Measurements from ENCODE around the gene CTNNA2.
"Not testable (repeated sequence)": the region's sequence is repeated elsewhere in the genome, so short reads cannot be mapped to it uniquely, and the experiment has no call there.

CTNNA2 gene

DNA sequence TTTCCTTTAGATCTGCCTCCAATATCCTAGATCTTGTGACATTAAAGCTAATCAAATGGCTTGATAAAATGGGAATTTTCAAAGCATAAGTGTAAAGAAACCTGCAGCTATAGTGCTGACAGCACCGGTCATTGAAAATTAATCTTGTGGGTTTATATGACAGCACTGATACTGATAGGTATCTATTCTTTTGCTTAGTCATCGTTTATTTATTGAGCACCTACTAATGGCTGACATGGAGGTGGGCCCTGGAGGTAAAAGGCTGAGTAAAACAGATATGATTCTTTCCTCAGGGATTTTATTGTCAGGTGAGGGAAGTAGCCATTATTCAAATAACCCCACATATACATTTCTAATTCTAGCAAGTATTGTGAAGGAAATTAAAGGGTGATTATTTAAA lies 509.2 kb downstream of the CTNNA2 start:
- DNase-seq (ENCODE audit: low read depth) = no peak
- no peak overlapping the region for H3K4me3 ChIP-seq (ENCODE audit: control insufficient read depth, low read depth, low read length)
- TF ChIP-seq, protein P1, sequence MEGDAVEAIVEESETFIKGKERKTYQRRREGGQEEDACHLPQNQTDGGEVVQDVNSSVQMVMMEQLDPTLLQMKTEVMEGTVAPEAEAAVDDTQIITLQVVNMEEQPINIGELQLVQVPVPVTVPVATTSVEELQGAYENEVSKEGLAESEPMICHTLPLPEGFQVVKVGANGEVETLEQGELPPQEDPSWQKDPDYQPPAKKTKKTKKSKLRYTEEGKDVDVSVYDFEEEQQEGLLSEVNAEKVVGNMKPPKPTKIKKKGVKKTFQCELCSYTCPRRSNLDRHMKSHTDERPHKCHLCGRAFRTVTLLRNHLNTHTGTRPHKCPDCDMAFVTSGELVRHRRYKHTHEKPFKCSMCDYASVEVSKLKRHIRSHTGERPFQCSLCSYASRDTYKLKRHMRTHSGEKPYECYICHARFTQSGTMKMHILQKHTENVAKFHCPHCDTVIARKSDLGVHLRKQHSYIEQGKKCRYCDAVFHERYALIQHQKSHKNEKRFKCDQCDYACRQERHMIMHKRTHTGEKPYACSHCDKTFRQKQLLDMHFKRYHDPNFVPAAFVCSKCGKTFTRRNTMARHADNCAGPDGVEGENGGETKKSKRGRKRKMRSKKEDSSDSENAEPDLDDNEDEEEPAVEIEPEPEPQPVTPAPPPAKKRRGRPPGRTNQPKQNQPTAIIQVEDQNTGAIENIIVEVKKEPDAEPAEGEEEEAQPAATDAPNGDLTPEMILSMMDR (IDR thresholded peaks at IDR 0.05; ENCODE audit: control insufficient read depth, insufficient read depth, low read depth, low read length, missing control alignments) = no peak

DNA sequence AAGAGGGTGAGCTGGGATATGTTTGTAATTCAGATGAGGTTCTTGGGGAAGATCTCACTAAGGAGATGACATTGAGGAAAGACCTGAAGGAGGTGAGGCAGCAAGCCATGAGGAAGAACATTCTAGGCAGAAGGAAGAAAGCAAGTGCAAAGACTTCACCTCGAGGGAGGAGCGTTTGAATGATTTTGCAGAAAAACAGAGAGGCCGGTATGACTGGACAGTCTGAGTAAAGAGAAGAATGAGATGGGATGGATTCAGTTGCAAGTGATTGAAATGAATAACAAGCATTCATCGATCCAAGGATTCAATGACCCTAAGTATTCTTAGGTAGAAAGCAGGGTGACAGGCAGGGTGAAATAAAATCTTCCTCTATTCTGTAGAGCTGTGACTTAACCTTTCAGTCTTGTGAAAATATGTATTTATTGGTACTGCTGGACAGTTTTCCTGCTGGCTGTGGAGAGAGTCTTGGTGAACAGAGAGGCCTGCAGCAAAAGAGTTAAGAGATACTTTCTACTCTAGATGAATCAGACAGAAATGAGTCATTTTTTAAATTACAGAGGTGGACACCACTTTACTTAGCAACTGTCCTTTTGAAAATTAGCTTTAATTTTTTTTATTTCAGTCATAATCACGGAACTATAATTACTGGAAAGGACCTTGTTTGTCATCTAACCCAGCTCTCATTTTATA lies 513.3 kb downstream of the CTNNA2 start:
- TF ChIP-seq, protein P1 (IDR thresholded peaks at IDR 0.05; ENCODE audit: control insufficient read depth, insufficient read depth, low read depth, low read length, missing control alignments) = no peak
- no peak overlapping the region for H3K4me3 ChIP-seq (ENCODE audit: control insufficient read depth, low read depth, low read length)
- DNase-seq (ENCODE audit: low read depth) = no peak

DNA sequence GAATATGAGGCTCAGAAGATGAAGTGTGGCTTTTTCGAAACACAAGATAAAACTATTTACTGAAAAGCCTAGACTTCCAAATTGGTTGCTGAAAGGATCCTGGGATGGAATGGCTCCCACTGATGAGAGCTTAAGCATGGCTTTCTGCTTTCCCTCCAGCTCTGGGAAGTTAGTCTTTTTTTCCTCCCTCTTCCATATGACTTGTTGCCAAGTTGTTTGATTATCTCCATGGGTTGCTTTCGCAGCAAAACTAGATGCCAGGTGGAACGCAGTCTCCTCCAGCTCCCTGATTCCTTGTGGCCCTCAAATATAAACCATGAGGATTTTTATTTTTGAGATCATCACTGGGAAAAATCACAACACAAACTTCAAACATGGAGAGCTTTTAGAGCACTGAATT lies 515.2 kb downstream of the CTNNA2 start:
- no peak overlapping the region for H3K4me3 ChIP-seq (ENCODE audit: control insufficient read depth, low read depth, low read length)
- TF ChIP-seq, protein P1 (IDR thresholded peaks at IDR 0.05; ENCODE audit: control insufficient read depth, insufficient read depth, low read depth, low read length, missing control alignments) = no peak
- no peak for DNase-seq (ENCODE audit: low read depth)

DNA sequence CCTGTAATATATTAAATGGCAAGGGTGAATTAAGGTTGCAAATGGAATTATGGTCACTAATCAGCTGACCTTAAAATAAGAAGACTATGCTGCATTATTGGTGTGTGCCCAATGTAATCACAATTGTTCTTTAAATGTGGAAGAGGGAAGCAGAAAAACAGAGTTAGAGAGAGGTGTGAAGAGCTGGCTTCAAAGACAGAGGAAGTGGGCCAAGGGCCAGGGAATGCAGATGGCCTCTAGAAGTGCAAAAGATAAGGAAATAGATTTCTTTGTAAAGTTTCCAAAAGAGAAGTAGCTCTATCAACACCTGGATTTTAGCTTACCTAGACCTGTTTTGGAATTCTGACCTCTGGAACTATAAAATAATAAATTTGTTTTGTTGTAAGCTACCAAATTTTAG lies 515.7 kb downstream of the CTNNA2 start:
- no peak for DNase-seq (ENCODE audit: low read depth)
- TF ChIP-seq, protein P1 (IDR thresholded peaks at IDR 0.05; ENCODE audit: control insufficient read depth, insufficient read depth, low read depth, low read length, missing control alignments) = no peak
- no peak overlapping the region for H3K4me3 ChIP-seq (ENCODE audit: control insufficient read depth, low read depth, low read length)

DNA sequence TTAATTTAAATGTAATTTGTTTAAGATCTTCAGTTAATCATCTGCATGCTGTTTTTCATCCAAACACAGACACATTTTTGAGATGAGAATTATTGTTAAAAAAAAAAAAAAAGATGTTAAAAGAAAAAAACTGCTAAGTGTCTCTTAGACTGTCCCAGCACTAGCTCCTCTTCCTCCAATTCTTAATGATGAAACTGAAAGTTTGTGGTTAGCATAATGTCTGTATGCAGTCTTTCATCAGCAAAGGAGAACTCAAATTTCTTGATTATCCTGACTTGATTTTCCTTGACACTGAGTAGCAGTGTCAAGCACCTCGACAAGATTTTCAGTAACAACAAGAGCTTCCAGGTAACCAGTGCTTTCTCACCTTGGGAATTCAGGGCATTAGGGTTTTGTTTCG lies 517.3 kb downstream of the CTNNA2 start:
- no peak overlapping the region for H3K4me3 ChIP-seq (ENCODE audit: control insufficient read depth, low read depth, low read length)
- DNase-seq (ENCODE audit: low read depth) = no peak
- TF ChIP-seq, protein P1 (IDR thresholded peaks at IDR 0.05; ENCODE audit: control insufficient read depth, insufficient read depth, low read depth, low read length, missing control alignments) = no peak

DNA sequence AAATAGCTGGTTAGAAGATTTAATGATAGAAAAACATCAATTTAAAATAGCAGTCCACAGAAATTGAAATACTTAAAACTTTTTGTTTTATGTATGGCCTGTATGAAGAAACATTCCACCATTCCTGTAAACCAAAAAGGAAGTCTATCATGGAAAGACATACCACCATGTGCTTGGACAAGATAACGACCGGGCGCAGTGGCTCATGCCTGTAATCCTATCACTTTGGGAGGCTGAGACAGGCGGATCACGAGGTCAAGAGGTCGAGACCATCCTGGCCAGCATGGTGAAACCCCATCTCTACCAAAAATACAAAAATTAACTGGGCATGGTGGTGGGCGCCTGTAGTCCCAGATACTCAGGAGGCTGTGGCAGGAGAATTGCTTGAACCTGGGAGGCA lies 519.8 kb downstream of the CTNNA2 start:
- DNase-seq (ENCODE audit: low read depth); H3K4me3 ChIP-seq (ENCODE audit: control insufficient read depth, low read depth, low read length): not testable (repeated sequence)

DNA sequence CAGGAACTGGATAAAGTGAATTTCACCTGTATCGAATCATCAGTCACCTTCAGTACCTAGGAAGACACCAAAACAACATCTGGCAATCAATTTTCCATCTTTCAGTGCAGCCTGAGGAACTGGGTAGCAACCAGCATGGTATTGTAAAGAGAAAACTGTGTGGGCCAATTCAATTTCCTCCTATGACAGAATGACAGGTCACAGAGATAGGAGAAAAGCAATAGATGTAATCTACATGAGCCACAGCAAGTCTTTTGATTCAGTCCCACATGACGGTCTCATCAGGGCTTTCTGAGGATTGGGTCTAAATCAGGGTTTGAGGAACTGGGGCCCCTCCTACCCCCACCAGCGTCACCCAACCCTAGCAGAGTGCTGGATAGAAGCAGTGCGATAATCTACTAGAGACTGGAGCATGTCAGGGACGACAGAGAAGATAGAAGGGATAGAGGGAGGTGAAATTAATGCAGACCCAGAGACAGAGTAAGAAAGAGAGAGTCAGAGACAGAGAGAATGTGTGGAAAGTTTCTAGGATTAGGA lies 523.0 kb downstream of the CTNNA2 start:
- no peak for DNase-seq (ENCODE audit: low read depth)
- TF ChIP-seq, protein P1 (IDR thresholded peaks at IDR 0.05; ENCODE audit: control insufficient read depth, insufficient read depth, low read depth, low read length, missing control alignments) = no peak
- H3K4me3 ChIP-seq (ENCODE audit: control insufficient read depth, low read depth, low read length) = no peak overlapping the region
